GM10266 (cell line): ENCODE measurements around the gene IKBIP.
"Not testable (repeated sequence)": the region's sequence is repeated elsewhere in the genome, so short reads cannot be mapped to it uniquely, and the experiment has no call there.

Experiments
- DNase-seq: peaks from one replicate; pipeline ENCODE4 v3.0.0; 2012; ENCODE audit errors: extremely low spot score
- TF ChIP-seq, protein P1 (sequence below): IDR thresholded peaks from 2 replicates; pipeline ENCODE4 v1.5.1; 2012; ENCODE audit warnings: mild to moderate bottlenecking, low read depth; ENCODE audit not compliant: control insufficient read depth, insufficient read depth; ENCODE audit errors: missing control alignments

The IKBIP gene

DNA sequence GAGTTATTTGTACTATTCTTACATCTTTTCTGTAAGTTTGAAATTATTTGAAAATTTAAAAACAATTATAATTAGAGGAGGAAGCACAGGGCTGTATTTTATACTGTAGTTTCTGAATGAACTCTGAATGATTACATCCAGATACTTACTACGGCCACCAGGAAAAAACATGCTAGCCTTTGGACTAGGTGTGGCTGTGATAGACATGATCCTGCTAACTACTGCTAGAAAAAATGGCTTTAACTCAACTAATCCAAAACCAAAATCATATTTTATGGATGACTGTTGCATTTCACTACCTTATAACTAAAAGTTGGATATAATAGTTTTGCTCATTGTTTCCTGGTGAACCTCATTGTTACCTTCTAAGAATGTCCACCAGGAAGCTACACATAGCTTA, 66.2 kb downstream of the IKBIP start:
- TF ChIP-seq, protein P1, sequence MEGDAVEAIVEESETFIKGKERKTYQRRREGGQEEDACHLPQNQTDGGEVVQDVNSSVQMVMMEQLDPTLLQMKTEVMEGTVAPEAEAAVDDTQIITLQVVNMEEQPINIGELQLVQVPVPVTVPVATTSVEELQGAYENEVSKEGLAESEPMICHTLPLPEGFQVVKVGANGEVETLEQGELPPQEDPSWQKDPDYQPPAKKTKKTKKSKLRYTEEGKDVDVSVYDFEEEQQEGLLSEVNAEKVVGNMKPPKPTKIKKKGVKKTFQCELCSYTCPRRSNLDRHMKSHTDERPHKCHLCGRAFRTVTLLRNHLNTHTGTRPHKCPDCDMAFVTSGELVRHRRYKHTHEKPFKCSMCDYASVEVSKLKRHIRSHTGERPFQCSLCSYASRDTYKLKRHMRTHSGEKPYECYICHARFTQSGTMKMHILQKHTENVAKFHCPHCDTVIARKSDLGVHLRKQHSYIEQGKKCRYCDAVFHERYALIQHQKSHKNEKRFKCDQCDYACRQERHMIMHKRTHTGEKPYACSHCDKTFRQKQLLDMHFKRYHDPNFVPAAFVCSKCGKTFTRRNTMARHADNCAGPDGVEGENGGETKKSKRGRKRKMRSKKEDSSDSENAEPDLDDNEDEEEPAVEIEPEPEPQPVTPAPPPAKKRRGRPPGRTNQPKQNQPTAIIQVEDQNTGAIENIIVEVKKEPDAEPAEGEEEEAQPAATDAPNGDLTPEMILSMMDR, result no peak
- no peak for DNase-seq

DNA sequence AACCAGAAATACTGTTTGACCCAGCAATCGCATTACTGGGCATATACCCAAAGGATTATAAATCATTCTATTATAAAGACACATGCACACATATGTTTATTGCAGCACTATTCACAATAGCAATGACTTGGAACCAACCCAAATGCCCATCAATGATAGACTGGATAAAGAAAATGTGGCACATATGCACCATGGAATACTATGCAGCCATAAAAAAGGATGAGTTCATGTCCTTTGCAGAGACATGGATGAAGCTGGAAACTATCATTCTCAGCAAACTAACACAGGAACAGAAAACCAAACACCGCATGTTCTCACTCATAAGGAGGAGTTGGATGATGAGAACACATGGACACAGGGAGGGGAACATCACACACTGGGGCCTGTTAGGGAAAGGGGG, 67.8 kb downstream of the IKBIP start:
- DNase-seq, result not testable (repeated sequence)

DNA sequence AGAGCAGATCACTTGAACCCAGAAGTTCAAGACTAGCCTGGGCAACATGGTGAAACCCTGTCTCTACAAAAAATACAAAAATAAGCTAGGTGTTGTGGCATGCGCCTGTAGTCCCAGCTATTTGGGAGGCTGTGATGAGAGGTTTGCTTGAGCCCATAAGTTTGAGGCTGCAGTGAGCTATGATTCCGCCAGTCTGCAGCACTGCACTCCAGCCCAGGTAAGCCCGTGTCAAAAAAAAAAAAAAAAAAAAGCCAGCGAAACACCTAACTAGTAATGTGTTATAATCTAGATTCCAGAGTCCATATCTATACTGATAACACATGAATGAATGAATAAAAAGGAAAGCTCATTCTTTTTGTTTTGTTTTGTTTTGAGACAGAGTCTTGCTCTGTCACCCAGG, 69.6 kb downstream of the IKBIP start:
- no peak for DNase-seq

More for the DNA sequence above, 69.6 kb downstream of the IKBIP start:
- TF ChIP-seq, protein P1, result no peak
